Activated gamma-delta T cell treated with Interleukin-2 at 50 U/mL for 16 hours (primary cell): ENCODE measurements around the gene TENM4.
"Not testable (repeated sequence)": the region's sequence is repeated elsewhere in the genome, so short reads cannot be mapped to it uniquely, and the experiment has no call there.

ENCODE experiments used
- DNase-seq: peaks from one replicate; pipeline ENCODE4 v3.0.0-alpha.2; 2020

The TENM4 gene

GRCh38 chr11:78991681-78992080, 449.1 kb downstream of the TENM4 start:
- no peak for DNase-seq

GRCh38 chr11:78990261-78990660, 450.6 kb downstream of the TENM4 start:
- DNase-seq = no peak

GRCh38 chr11:78987748-78988147, 453.1 kb downstream of the TENM4 start:
- DNase-seq = no peak

- DNase-seq = no peak
Measured at GRCh38 chr11:78986305-78986704, 454.5 kb downstream of the TENM4 start.

GRCh38 chr11:78985663-78986062, 455.2 kb downstream of the TENM4 start:
- no peak for DNase-seq

- no peak for DNase-seq
Measured at GRCh38 chr11:78982473-78982872, 458.4 kb downstream of the TENM4 start.

GRCh38 chr11:78981153-78981552, 459.7 kb downstream of the TENM4 start:
- no peak for DNase-seq

GRCh38 chr11:78978831-78979230, 462.0 kb downstream of the TENM4 start:
- no peak for DNase-seq

GRCh38 chr11:78977848-78978247, 463.0 kb downstream of the TENM4 start:
- DNase-seq = not testable (repeated sequence)

- no peak for DNase-seq
Measured at GRCh38 chr11:78977009-78977408, 463.8 kb downstream of the TENM4 start.

- no peak for DNase-seq
Measured at GRCh38 chr11:78975081-78975480, 465.7 kb downstream of the TENM4 start.

- DNase-seq = no peak
Measured at GRCh38 chr11:78973876-78974275, 467.0 kb downstream of the TENM4 start.

- DNase-seq = no peak
Measured at GRCh38 chr11:78972590-78972989, 468.2 kb downstream of the TENM4 start.

GRCh38 chr11:78972177-78972576, 468.7 kb downstream of the TENM4 start:
- no peak for DNase-seq

GRCh38 chr11:78967811-78968210, 473.0 kb downstream of the TENM4 start:
- DNase-seq = no peak

GRCh38 chr11:78965432-78965831, 475.4 kb downstream of the TENM4 start:
- DNase-seq = no peak

GRCh38 chr11:78961937-78962701, 478.7 kb downstream of the TENM4 start:
- DNase-seq = no peak

- DNase-seq = no peak
Measured at GRCh38 chr11:78961247-78961646, 479.6 kb downstream of the TENM4 start.

- DNase-seq = no peak
Measured at GRCh38 chr11:78958444-78958843, 482.4 kb downstream of the TENM4 start.

- no peak for DNase-seq
Measured at GRCh38 chr11:78957476-78958245, 483.2 kb downstream of the TENM4 start.

- DNase-seq = no peak
Measured at GRCh38 chr11:78954696-78955095, 486.1 kb downstream of the TENM4 start.

GRCh38 chr11:78954261-78954660, 486.6 kb downstream of the TENM4 start:
- DNase-seq = no peak

- DNase-seq = no peak
Measured at GRCh38 chr11:78952890-78953289, 487.9 kb downstream of the TENM4 start.

- no peak for DNase-seq
Measured at GRCh38 chr11:78952175-78952574, 488.7 kb downstream of the TENM4 start.
